ENCODE data around the gene CCDC188. TPM values are rescaled to one million over a fixed set of nuclear protein-coding genes. Genes with fewer than 3 reads are reported as not detected.
A peak's percentile ranks its signal among the peaks of the same experiment; 100 is the strongest.

Gene CCDC188
- total RNA-seq, 1 donor = 0.36 TPM

GRCh38 chr22:20105456-20106204, 45.2 kb downstream of the CCDC188 start:
- peaks cover 15% of the 10 kb centered on the region for H4K20me1 ChIP-seq (ENCODE audit: insufficient read depth, low read length)

GRCh38 chr22:20102203-20102780, 48.6 kb downstream of the CCDC188 start:
- DNase-seq (ENCODE audit: insufficient read length, low spot score, missing footprints) = peak; percentile 36
- H3K79me2 ChIP-seq (ENCODE audit: insufficient read depth, low read length) = peaks cover 79% of the 10 kb centered on the region
- H4K20me1 ChIP-seq (ENCODE audit: insufficient read depth, low read length) = peaks cover 24% of the 10 kb centered on the region
- no peak overlapping the region for H3K4me3 ChIP-seq (ENCODE audit: insufficient read depth, low read length)
- no peaks in the 10 kb centered on the region for H3K27me3 ChIP-seq (ENCODE audit: insufficient read depth, low read length)
- no peaks in the 10 kb centered on the region for H3K9me3 ChIP-seq (ENCODE audit: low read depth, low read length)
- H3K4me2 ChIP-seq (ENCODE audit: insufficient read depth, low read length) = no peak overlapping the region
- H3K4me1 ChIP-seq (ENCODE audit: insufficient read depth, low read length) = no peaks in the 10 kb centered on the region
- no peak overlapping the region for H3K27ac ChIP-seq (ENCODE audit: low read depth, low read length)
- no peak overlapping the region for H2AFZ ChIP-seq (ENCODE audit: low read length)
- H3K36me3 ChIP-seq (ENCODE audit: insufficient read depth, low read length) = peaks cover 75% of the 10 kb centered on the region
- TF ChIP-seq CTCF (IDR thresholded peaks at IDR 0.05; ENCODE audit: extremely low read depth, low read depth, low read length) = no peak

More at GRCh38 chr22:20105456-20106204, 45.2 kb downstream of the CCDC188 start:
- Histone ChIP-seq H2AFZ (ENCODE audit: low read length) (no peak overlapping the region), H3K36me3 (ENCODE audit: insufficient read depth, low read length) (peaks cover 75% of the 10 kb centered on the region), H3K4me2 (ENCODE audit: insufficient read depth, low read length) (no peak overlapping the region), H3K4me1 (ENCODE audit: insufficient read depth, low read length) (no peaks in the 10 kb centered on the region), H3K9me3 (ENCODE audit: low read depth, low read length) (no peaks in the 10 kb centered on the region), H3K27me3 (ENCODE audit: insufficient read depth, low read length) (no peaks in the 10 kb centered on the region), H3K79me2 (ENCODE audit: insufficient read depth, low read length) (peaks cover 55% of the 10 kb centered on the region), H3K27ac (ENCODE audit: low read depth, low read length) (no peak overlapping the region), H3K4me3 (ENCODE audit: insufficient read depth, low read length) (no peak overlapping the region)
- peak; percentile 71 for DNase-seq (ENCODE audit: insufficient read length, low spot score, missing footprints)
- TF ChIP-seq CTCF (IDR thresholded peaks at IDR 0.05; ENCODE audit: extremely low read depth, low read depth, low read length) = no peak

GRCh38 chr22:20101638-20102037, 49.2 kb downstream of the CCDC188 start:
- no peak overlapping the region for H3K4me2 ChIP-seq (ENCODE audit: insufficient read depth, low read length)
- H3K27ac ChIP-seq (ENCODE audit: low read depth, low read length) = no peak overlapping the region
- H3K9me3 ChIP-seq (ENCODE audit: low read depth, low read length) = no peaks in the 10 kb centered on the region
- H3K27me3 ChIP-seq (ENCODE audit: insufficient read depth, low read length) = no peaks in the 10 kb centered on the region
- peaks cover 83% of the 10 kb centered on the region for H3K79me2 ChIP-seq (ENCODE audit: insufficient read depth, low read length)
- peak; percentile 62 for DNase-seq (ENCODE audit: insufficient read length, low spot score, missing footprints)
- peaks cover 25% of the 10 kb centered on the region for H4K20me1 ChIP-seq (ENCODE audit: insufficient read depth, low read length)
- H3K4me3 ChIP-seq (ENCODE audit: insufficient read depth, low read length) = no peak overlapping the region
- TF ChIP-seq CTCF (IDR thresholded peaks at IDR 0.05; ENCODE audit: extremely low read depth, low read depth, low read length) = no peak
- H3K4me1 ChIP-seq (ENCODE audit: insufficient read depth, low read length) = no peaks in the 10 kb centered on the region
- peaks cover 74% of the 10 kb centered on the region for H3K36me3 ChIP-seq (ENCODE audit: insufficient read depth, low read length)
- H2AFZ ChIP-seq (ENCODE audit: low read length) = no peak overlapping the region

GRCh38 chr22:20099099-20099711, 51.6 kb downstream of the CCDC188 start:
- Histone ChIP-seq H3K27me3 (ENCODE audit: insufficient read depth, low read length) (no peaks in the 10 kb centered on the region), H4K20me1 (ENCODE audit: insufficient read depth, low read length) (peaks cover 20% of the 10 kb centered on the region), H3K36me3 (ENCODE audit: insufficient read depth, low read length) (peaks cover 77% of the 10 kb centered on the region), H3K9me3 (ENCODE audit: low read depth, low read length) (no peaks in the 10 kb centered on the region), H3K4me1 (ENCODE audit: insufficient read depth, low read length) (no peaks in the 10 kb centered on the region), H3K4me2 (ENCODE audit: insufficient read depth, low read length) (no peak overlapping the region), H3K27ac (ENCODE audit: low read depth, low read length) (no peak overlapping the region), H3K4me3 (ENCODE audit: insufficient read depth, low read length) (no peak overlapping the region), H3K79me2 (ENCODE audit: insufficient read depth, low read length) (peaks cover 83% of the 10 kb centered on the region), H2AFZ (ENCODE audit: low read length) (no peak overlapping the region)
- TF ChIP-seq CTCF (IDR thresholded peaks at IDR 0.05; ENCODE audit: extremely low read depth, low read depth, low read length) = no peak
- no peak for DNase-seq (ENCODE audit: insufficient read length, low spot score, missing footprints)
